ENCODE results near the gene FOXP4.

DNA sequence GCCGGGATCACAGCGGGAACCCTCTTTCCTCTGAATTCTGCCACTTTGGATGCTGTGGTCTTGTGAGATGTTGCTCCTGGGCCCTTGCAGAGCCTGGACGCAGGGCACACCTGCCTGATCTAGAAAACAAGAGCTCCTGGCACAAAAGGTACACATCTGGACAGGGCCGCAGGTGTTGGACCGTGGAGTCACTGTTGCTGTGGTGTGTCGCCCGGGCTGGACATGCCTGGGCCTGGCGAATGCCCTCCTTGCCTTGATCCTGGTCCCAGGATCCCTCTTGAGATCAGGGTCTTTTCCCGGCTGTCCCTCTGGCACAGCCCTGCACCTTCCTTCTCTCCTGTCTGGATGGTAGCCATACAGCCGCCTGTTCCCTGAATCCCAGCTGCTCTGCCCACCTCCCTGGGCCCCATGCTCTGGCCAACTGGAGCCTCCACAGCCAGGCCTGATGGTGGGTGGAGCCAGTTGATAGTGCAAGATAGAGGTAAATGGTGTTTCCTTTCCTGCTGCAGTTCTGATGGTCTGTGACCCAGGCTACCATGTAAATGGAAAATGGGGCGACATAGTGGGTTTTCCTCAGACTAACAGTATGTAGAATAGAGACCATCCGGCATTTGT lies 5.0 kb downstream of the FOXP4 start:
- TF ChIP-seq POLR2AphosphoS5 (IDR thresholded peaks at IDR 0.05; ENCODE audit: low read depth, low read length), result no peak
- no peak for TF ChIP-seq POLR2A (IDR thresholded peaks at IDR 0.05; ENCODE audit: low read depth, low read length)
- no peak for TF ChIP-seq TAF1 (IDR thresholded peaks at IDR 0.05; ENCODE audit: borderline replicate concordance, low read depth, low read length)
